Naive thymus-derived CD8-positive, alpha-beta T cell (primary cell): Measurements from ENCODE around the gene ATAD2B. TPM values are rescaled to one million over a fixed set of nuclear protein-coding genes. Genes with fewer than 3 reads are reported as not detected.

Experiments
- ATAC-seq, 2 donors: fragments of 150-1000 bp; cut with Tn5 transposase in 1 of 2; sonication (Bioruptor Pico), chemical (Tn5 transposase) in 1 of 2; 1 replicate in 1 of 2; 2 replicates in 1 of 2; pipeline ENCODE4 v1.10.0; 2021; ENCODE audit warnings: mild to moderate bottlenecking in 2 of 2, moderate library complexity in 2 of 2
- POLR2A ChIA-PET: fragments of 350-600 bp; sonication (Branson Sonifier 250); formaldehyde crosslinking; loops from one replicate; lab custom pipeline; 2021; ENCODE audit warnings: antibody characterized with exemption; lab: Charles Lee
- DNase-seq, 10 donors: peaks; one replicate each; pipeline versions ENCODE4 v3.0.0 to v3.0.0-alpha.2; 2020 to 2022
- H3K27ac Mint-ChIP-seq, 10 donors: one replicate each; pipeline ENCODE4 v1.8.0; 2020 to 2022; ENCODE audit warnings: mild to moderate bottlenecking in 10 of 10, mixed read lengths in 10 of 10, moderate library complexity in 4 of 10, inconsistent platforms in 1 of 10
- H3K27me3 Mint-ChIP-seq, 5 donors: one replicate each; pipeline ENCODE4 v1.8.0; 2021 to 2022; ENCODE audit warnings: mixed read lengths in 5 of 5
- H3K36me3 Mint-ChIP-seq, 3 donors: one replicate each; pipeline ENCODE4 v1.8.0; 2020 to 2022; ENCODE audit warnings: mixed read lengths in 3 of 3, mild to moderate bottlenecking in 2 of 3, inconsistent platforms in 1 of 3
- H3K4me1 Mint-ChIP-seq, 4 donors: one replicate each; pipeline ENCODE4 v1.8.0; 2021 to 2022; ENCODE audit warnings: mixed read lengths in 4 of 4
- H3K4me3 Mint-ChIP-seq, 10 donors: one replicate each; pipeline ENCODE4 v1.8.0; 2020 to 2022; ENCODE audit warnings: mild to moderate bottlenecking in 10 of 10, mixed read lengths in 10 of 10, moderate library complexity in 6 of 10, inconsistent platforms in 1 of 10
- H3K9me3 Mint-ChIP-seq, 9 donors: one replicate each; pipeline ENCODE4 v1.8.0; 2020 to 2022; ENCODE audit warnings: mixed read lengths in 9 of 9, mild to moderate bottlenecking in 3 of 9, inconsistent platforms in 1 of 9, moderate library complexity in 1 of 9
- polyA plus RNA-seq, 3 donors: library from polyadenylated mRNA; unstranded; fragments of 300-500 nt; fragmentation: Illumina TruSeq; gene quantifications; one replicate each; pipeline ENCODE4 v1.2.3, GENCODE V29; 2021
- total RNA-seq, 8 experiments: library from RNA in 2 of 8; stranded (reverse) in 2 of 8; gene quantifications; one replicate each; pipeline ENCODE4 v1.2.3 and lab custom pipeline; 2021 to 2026

ATAD2B gene
- total and polyA plus RNA-seq, 5 experiments from 2014 or later = 7.2 to 41.4 (median 11.4) TPM

DNA sequence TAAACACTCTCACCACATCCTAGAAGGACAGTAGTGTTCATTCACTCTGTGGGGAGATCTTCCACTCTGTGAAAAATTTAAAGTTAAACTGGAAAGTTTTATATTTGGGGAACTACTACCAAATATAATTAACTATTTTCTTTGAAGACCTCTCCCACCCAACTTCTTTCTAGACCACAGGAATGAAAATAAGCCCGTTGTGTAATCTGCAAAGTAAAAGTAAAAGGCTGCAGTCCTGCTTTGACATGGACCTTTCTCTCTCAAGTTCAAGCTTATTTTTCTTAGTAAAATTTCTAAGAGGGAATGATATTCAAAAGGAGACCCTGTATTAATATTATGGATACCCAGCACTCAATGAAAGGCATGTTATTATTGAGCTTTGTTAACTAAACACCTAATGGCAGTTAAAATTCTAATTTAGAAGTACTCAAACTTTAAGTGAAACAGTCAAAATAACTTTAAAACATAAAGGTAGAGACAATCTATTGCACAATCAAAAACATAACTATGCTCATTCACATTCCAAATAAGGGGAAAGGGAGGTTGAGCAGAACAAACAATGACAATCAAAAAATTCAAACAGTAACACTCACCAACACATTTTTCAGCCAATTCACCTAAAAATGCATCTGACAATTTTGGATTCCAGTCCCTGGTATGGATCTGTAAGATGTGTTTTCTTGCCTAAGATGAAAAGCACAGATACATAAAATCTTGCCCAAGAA is 98.5 kb downstream of the ATAD2B start:
- H3K4me1 Mint-ChIP-seq = peaks cover 0 to 6% (median 0%) of the 10 kb centered on the region in 4 donors
- H3K36me3 Mint-ChIP-seq = peaks cover 0 to 40% (median 1%) of the 10 kb centered on the region in 3 donors
- no peaks in the 10 kb centered on the region for H3K27me3 Mint-ChIP-seq
- POLR2A ChIA-PET = no interaction called here
- peak overlapping the region in 7 of 10 donors; percentile 6 to 69 (median 57) for H3K27ac Mint-ChIP-seq
- H3K9me3 Mint-ChIP-seq = no peaks in the 10 kb centered on the region
- no peak for DNase-seq
- H3K4me3 Mint-ChIP-seq = no peak overlapping the region
- ATAC-seq = no peak

DNA sequence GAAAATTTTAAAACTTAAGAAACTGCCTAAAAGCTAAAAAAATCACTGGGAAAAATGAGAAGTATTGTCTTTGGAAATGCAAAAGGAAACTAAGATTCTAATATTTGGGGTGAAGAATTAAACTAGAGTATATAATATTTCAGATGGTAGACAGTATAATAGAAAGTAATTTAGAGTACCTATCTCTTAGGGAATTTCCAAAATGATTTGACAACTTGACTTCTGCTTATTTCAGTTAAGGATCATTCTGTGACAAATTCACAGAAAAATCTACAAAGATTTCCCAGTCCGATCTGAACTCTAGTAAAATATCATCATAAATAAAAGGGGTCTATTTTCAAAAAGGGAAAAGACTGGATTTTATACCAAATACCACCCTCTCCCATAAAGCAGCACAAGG is 99.6 kb downstream of the ATAD2B start:
- Mint-ChIP-seq H3K9me3 (no peaks in the 10 kb centered on the region), H3K27me3 (no peaks in the 10 kb centered on the region), H3K4me3 (no peak overlapping the region), H3K4me1 (peaks cover 0 to 6% (median 0%) of the 10 kb centered on the region in 4 donors), H3K27ac (peak overlapping the region in 7 of 10 donors; percentile 13 to 74 (median 40)), H3K36me3 (peaks cover 0 to 41% (median 4%) of the 10 kb centered on the region in 3 donors)
- POLR2A ChIA-PET = no interaction called here
- DNase-seq (no peak), ATAC-seq (no peak)

DNA sequence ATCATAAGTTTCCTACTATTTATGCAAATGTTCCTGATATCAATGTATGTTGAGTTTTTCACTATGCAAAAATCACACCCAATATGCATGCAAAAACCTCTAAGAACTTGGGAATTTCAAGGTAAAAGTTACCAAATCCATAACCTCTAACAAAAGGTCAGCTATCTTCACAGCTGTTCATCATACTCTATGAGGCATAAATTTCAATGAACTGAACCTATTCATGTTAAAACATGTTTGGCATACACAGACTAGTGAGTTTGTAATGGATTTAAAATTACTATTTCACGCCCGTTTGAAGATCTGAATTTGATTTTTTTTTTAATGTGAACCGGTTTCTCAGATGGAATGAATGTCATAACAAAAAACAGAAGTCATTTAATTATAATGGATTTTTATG is 100.2 kb downstream of the ATAD2B start:
- Mint-ChIP-seq H3K36me3 (peaks cover 0 to 45% (median 4%) of the 10 kb centered on the region in 3 donors), H3K4me1 (peaks cover 0 to 4% (median 0%) of the 10 kb centered on the region in 4 donors), H3K4me3 (no peak overlapping the region), H3K27ac (peak overlapping the region in 6 of 10 donors; percentile 13 to 74 (median 36)), H3K27me3 (no peaks in the 10 kb centered on the region), H3K9me3 (no peaks in the 10 kb centered on the region)
- DNase-seq = no peak
- no peak for ATAC-seq
- POLR2A ChIA-PET = no interaction called here

- ATAC-seq (no peak), DNase-seq (no peak)
- Mint-ChIP-seq H3K36me3 (peaks cover 0 to 45% (median 4%) of the 10 kb centered on the region in 3 donors), H3K27me3 (no peaks in the 10 kb centered on the region), H3K4me3 (no peak overlapping the region), H3K27ac (peak overlapping the region in 2 of 10 donors; percentile 44 to 47), H3K4me1 (no peaks in the 10 kb centered on the region), H3K9me3 (no peaks in the 10 kb centered on the region)
- POLR2A ChIA-PET = interaction anchor here (1.8 kb wide), 1 partner anchor 101 kb away, joined by 8 read pairs; the partner anchor contains the start of gene ATAD2B
Observed at GRCh38 chr2:23826040-23826439, 100.9 kb downstream of the ATAD2B start.

GRCh38 chr2:23824777-23825212 is 102.1 kb downstream of the ATAD2B start:
- H3K36me3 Mint-ChIP-seq = peaks cover 0 to 52% (median 4%) of the 10 kb centered on the region in 3 donors
- H3K27me3 Mint-ChIP-seq = no peaks in the 10 kb centered on the region
- no peak overlapping the region for H3K27ac Mint-ChIP-seq
- DNase-seq = peak in 5 of 10 donors; percentile 30 to 63 (median 56)
- POLR2A ChIA-PET = interaction anchor here (1.0 to 2.0 kb wide), 3 partner anchors 102 to 259 kb away, joined by 4 to 8 read pairs (median 6); partner anchors contain the start of genes ATAD2B and SF3B6
- H3K4me1 Mint-ChIP-seq = no peaks in the 10 kb centered on the region
- ATAC-seq = peak; percentile 53 to 72
- H3K4me3 Mint-ChIP-seq = no peak overlapping the region
- no peaks in the 10 kb centered on the region for H3K9me3 Mint-ChIP-seq

- H3K36me3 Mint-ChIP-seq = peaks cover 0 to 59% (median 4%) of the 10 kb centered on the region in 3 donors
- no peaks in the 10 kb centered on the region for H3K27me3 Mint-ChIP-seq
- H3K9me3 Mint-ChIP-seq = no peaks in the 10 kb centered on the region
- no peaks in the 10 kb centered on the region for H3K4me1 Mint-ChIP-seq
- POLR2A ChIA-PET = interaction anchor here (2.0 kb wide), 1 partner anchor 253 kb away, joined by 6 read pairs; the partner anchor contains the start of gene SF3B6
- H3K27ac Mint-ChIP-seq = no peak overlapping the region
- no peak for ATAC-seq
- DNase-seq = no peak
- no peak overlapping the region for H3K4me3 Mint-ChIP-seq
Observed at GRCh38 chr2:23823863-23824262, 103.1 kb downstream of the ATAD2B start.

GRCh38 chr2:23814963-23815362 is 112.0 kb downstream of the ATAD2B start:
- Mint-ChIP-seq H3K4me3 (no peak overlapping the region), H3K27me3 (no peaks in the 10 kb centered on the region), H3K9me3 (no peaks in the 10 kb centered on the region), H3K4me1 (no peaks in the 10 kb centered on the region), H3K36me3 (peaks cover 3 to 63% (median 9%) of the 10 kb centered on the region in 3 donors), H3K27ac (no peak overlapping the region)
- POLR2A ChIA-PET = no interaction called here
- ATAC-seq = no peak
- DNase-seq = no peak

DNA sequence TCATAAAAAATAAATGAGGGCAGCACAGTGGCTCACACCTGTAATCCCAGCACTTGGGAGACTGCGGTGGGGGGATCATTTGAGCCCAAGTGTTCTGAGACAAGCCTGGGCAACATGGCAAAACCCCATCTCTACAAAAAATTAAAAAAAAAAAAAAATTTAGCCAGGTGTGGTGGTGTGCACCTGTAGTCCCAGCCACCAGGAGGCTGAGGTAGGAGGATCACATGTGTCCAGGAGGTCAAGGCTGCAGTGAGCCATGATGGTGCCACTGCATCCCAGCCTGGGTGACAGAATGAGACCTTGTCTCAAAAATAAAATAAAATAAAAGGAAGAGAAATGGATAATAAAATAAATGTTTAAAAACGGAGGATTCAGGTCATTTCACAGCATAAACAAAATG is 113.5 kb downstream of the ATAD2B start:
- no peak for ATAC-seq
- Mint-ChIP-seq H3K4me1 (no peaks in the 10 kb centered on the region), H3K36me3 (peaks cover 3 to 69% (median 15%) of the 10 kb centered on the region in 3 donors), H3K9me3 (no peaks in the 10 kb centered on the region), H3K27me3 (no peaks in the 10 kb centered on the region), H3K27ac (no peak overlapping the region), H3K4me3 (no peak overlapping the region)
- POLR2A ChIA-PET = no interaction called here
- DNase-seq = no peak

DNA sequence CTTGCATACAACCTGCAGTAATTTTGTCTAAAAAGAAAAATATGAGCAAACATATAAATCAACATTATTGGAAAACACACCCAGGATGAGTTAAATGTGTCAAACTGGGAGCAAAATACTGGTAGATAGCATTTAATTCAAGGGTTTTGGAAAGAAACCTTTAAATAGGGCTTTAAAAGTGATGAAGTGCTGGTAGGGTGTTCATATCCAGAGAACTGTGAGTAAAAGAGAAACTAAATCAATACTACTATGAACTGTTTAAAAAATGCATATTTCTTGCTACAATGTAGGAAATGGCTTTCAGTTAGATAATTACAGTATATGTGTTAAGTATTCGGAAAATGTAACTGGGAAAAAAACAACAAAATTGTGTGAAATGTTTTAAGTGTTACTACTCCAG is 117.8 kb downstream of the ATAD2B start:
- H3K36me3 Mint-ChIP-seq = peaks cover 0 to 60% (median 8%) of the 10 kb centered on the region in 3 donors
- H3K4me1 Mint-ChIP-seq = no peaks in the 10 kb centered on the region

DNA sequence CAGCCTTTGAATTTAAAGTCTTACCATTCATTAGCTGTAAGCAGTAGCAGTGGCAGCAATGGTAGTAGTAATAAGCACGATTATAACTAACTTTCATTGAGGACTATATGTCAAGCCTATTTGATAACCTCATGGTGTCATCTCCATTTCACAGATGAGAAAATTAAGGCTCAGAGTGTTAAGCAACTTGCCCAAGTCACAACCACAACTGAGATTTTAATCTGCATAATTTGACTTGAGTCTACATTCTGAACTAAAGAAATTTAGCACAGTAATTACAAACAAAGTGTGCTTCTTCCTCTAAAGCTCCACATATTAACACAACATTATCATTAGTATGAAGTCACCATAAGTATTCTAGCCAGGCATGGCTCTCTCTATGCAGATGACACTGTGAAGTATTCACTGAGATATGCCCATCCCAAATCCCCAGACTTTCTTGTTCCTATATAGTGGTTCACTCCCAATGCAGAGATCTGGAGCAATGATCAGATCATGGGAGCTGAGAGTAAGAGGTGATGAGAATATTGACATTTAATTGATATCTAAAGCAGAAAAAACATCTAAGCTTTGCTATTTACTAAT is 120.2 kb downstream of the ATAD2B start:
- Mint-ChIP-seq H3K36me3 (peaks cover 0 to 52% (median 11%) of the 10 kb centered on the region in 3 donors), H3K4me1 (no peaks in the 10 kb centered on the region), H3K27me3 (no peaks in the 10 kb centered on the region), H3K4me3 (no peak overlapping the region), H3K9me3 (no peaks in the 10 kb centered on the region), H3K27ac (peak overlapping the region in 1 of 10 donors; percentile 16)
- POLR2A ChIA-PET = interaction anchor here (0.6 kb wide), 1 partner anchor 27 kb away, joined by 3 read pairs; no protein-coding TSS in a partner anchor
- DNase-seq (no peak), ATAC-seq (no peak)

More for the DNA sequence above, 117.8 kb downstream of the ATAD2B start:
- POLR2A ChIA-PET = no interaction called here
- no peak for ATAC-seq
- Mint-ChIP-seq H3K27me3 (no peaks in the 10 kb centered on the region), H3K27ac (no peak overlapping the region), H3K9me3 (no peaks in the 10 kb centered on the region), H3K4me3 (no peak overlapping the region)
- no peak for DNase-seq

GRCh38 chr2:23806201-23806600 is 120.7 kb downstream of the ATAD2B start:
- POLR2A ChIA-PET = no interaction called here
- Mint-ChIP-seq H3K27me3 (no peaks in the 10 kb centered on the region), H3K27ac (peak overlapping the region in 1 of 10 donors; percentile 16), H3K9me3 (no peaks in the 10 kb centered on the region), H3K36me3 (peaks cover 0 to 52% (median 11%) of the 10 kb centered on the region in 3 donors), H3K4me3 (no peak overlapping the region), H3K4me1 (no peaks in the 10 kb centered on the region)
- DNase-seq (no peak), ATAC-seq (no peak)

GRCh38 chr2:23803965-23804542 is 122.9 kb downstream of the ATAD2B start:
- Mint-ChIP-seq H3K4me3 (no peak overlapping the region), H3K27ac (peak overlapping the region in 2 of 10 donors; percentile 3 to 70), H3K9me3 (no peaks in the 10 kb centered on the region), H3K27me3 (no peaks in the 10 kb centered on the region), H3K36me3 (peaks cover 0 to 54% (median 5%) of the 10 kb centered on the region in 3 donors), H3K4me1 (no peaks in the 10 kb centered on the region)
- DNase-seq (peak in 1 of 10 donors; percentile 4), ATAC-seq (no peak)
- POLR2A ChIA-PET = no interaction called here
